ENCODE measurements around the gene TIMP3.

DNA sequence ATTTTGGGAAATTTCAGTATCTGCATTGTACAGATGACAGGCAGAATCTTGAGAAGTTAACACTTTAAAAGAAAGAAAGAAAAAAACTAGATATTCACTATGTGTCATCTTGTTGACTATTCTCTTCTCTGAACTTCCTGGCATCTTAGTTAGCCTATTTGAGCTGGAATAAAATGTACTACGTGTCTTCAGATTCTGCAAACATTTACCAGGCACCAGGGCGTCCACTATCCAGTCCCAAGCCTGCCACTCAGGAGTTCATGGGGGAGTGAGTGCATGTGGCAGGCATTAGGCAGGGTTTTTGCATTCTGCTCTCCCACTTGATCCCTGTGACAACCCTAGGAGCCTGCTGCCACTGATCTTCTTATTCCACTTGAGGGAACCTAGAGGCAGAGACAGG is 25.0 kb downstream of the TIMP3 start:
- TF ChIP-seq GATA2 (IDR thresholded peaks at IDR 0.05; ENCODE audit: low read depth, low read length) (no peak), GATA3 (IDR thresholded peaks at IDR 0.05; ENCODE audit: low read depth, low read length) (no peak)

Measured in SH-SY5Y (cell line).